CD4-positive, alpha-beta T cell treated with Interleukin-4 for 4 hours (primary cell): ENCODE results near the gene TESMIN.

ENCODE experiments used
- DNase-seq: peaks from one replicate; pipeline ENCODE4 v3.0.0-alpha.2; 2020

The TESMIN gene

GRCh38 chr11:68680541-68681231 is 70.6 kb downstream of the TESMIN start:
- no peak for DNase-seq

- no peak for DNase-seq
These were observed 73.3 kb downstream of the TESMIN start for GRCh38 chr11:68678031-68678441.

GRCh38 chr11:68677432-68677831 is 73.9 kb downstream of the TESMIN start:
- DNase-seq, result no peak

GRCh38 chr11:68674461-68674860 is 76.9 kb downstream of the TESMIN start:
- DNase-seq, result no peak

GRCh38 chr11:68673991-68674390 is 77.3 kb downstream of the TESMIN start:
- DNase-seq, result no peak

GRCh38 chr11:68673306-68673945 is 77.9 kb downstream of the TESMIN start:
- DNase-seq, result no peak

- no peak for DNase-seq
These were observed 80.9 kb downstream of the TESMIN start for GRCh38 chr11:68670208-68670992.

- DNase-seq, result no peak
These were observed 81.8 kb downstream of the TESMIN start for GRCh38 chr11:68669301-68670090.

- DNase-seq, result no peak
These were observed 83.5 kb downstream of the TESMIN start for GRCh38 chr11:68667511-68668500.

- no peak for DNase-seq
These were observed 84.5 kb downstream of the TESMIN start for GRCh38 chr11:68666849-68667248.

- DNase-seq, result no peak
These were observed 85.9 kb downstream of the TESMIN start for GRCh38 chr11:68665436-68665835.

GRCh38 chr11:68664906-68665305 is 86.4 kb downstream of the TESMIN start:
- no peak for DNase-seq

GRCh38 chr11:68664141-68664540 is 87.2 kb downstream of the TESMIN start:
- DNase-seq, result no peak

- no peak for DNase-seq
These were observed 87.8 kb downstream of the TESMIN start for GRCh38 chr11:68663482-68664010.

GRCh38 chr11:68661697-68662603 is 89.4 kb downstream of the TESMIN start:
- DNase-seq, result no peak

GRCh38 chr11:68661014-68661413 is 90.3 kb downstream of the TESMIN start:
- DNase-seq, result no peak

- no peak for DNase-seq
These were observed 91.1 kb downstream of the TESMIN start for GRCh38 chr11:68660066-68660810.

GRCh38 chr11:68659158-68659921 is 92.0 kb downstream of the TESMIN start:
- no peak for DNase-seq

GRCh38 chr11:68658661-68659060 is 92.7 kb downstream of the TESMIN start:
- no peak for DNase-seq
